K562 (cell line): ENCODE measurements around the gene C3orf85. TPM values are rescaled to one million over a fixed set of nuclear protein-coding genes. Genes with fewer than 3 reads are reported as not detected.

Experiments used
- ATAC-seq: fragments of 200-7000 bp; cut with Tn5 transposase; 3 replicates; pipeline ENCODE4 v1.9.1; 2020; ENCODE audit warnings: moderate library complexity
- BruUV-seq: library from RNA; stranded (reverse); fragments of 400-500 nt; replicated peaks from 2 replicates; lab custom pipeline; 2021; lab: Mats Ljungman, UMichigan
- CTCF ChIA-PET: fragments of 300-600 bp; formaldehyde crosslinking; extraction: SDS; loops from one replicate; lab custom pipeline; 2021; ENCODE audit warnings: low intra/inter-chr PET ratio; lab: Yijun Ruan, JAX
- POLR2A ChIA-PET: fragments of 300-600, 350-650 bp; sonication (Branson Sonifier 250); formaldehyde crosslinking; extraction: SDS; loops from one replicate; lab custom pipeline; 2021; ENCODE audit warnings: antibody characterized with exemption, inconsistent platforms; lab: Yijun Ruan, JAX
- DNase-seq, 4 experiments: peaks; one replicate each; pipeline versions ENCODE4 v3.0.0 to v3.0.0-alpha.2; 2011 to 2018; ENCODE audit warnings: low spot score in 3 of 4, mixed read lengths in 3 of 4; ENCODE audit errors: extremely low read depth in 1 of 4
- FAIRE-seq: peaks from 2 replicates; lab custom pipeline; 2011; peaks lifted over from hg19 to GRCh38; lab: Jason Lieb, UNC
- H2AFZ ChIP-seq: 2 replicates; pipeline ENCODE4 v1.6.0; 2011; ENCODE audit warnings: low read depth, low read length, control low read depth, inconsistent platforms
- H3K27ac ChIP-seq: fragments of 200-600 bp; 3 replicates; pipeline ENCODE4 v1.8.0; 2011; ENCODE audit warnings: low read depth, mild to moderate bottlenecking, control low read depth, inconsistent platforms, low read length, moderate library complexity, mixed read lengths; ENCODE audit errors: extremely low read depth
- H3K27me3 ChIP-seq, 2 experiments: fragments of 300-600 bp in 1 of 2; 2 replicates in 1 of 2; 3 replicates in 1 of 2; pipeline versions ENCODE4 v1.6.0 to v1.8.0; 2011; ENCODE audit warnings: inconsistent platforms in 2 of 2, low read length in 2 of 2, mild to moderate bottlenecking in 1 of 2, mixed read lengths in 1 of 2, moderate library complexity in 1 of 2; ENCODE audit not compliant: control insufficient read depth in 2 of 2, insufficient read depth in 2 of 2
- H3K36me3 ChIP-seq: fragments of 300-600 bp; 3 replicates; pipeline ENCODE4 v1.8.0; 2011; ENCODE audit warnings: mild to moderate bottlenecking, low read length, inconsistent platforms; ENCODE audit not compliant: control insufficient read depth, insufficient read depth
- H3K4me1 ChIP-seq, 2 experiments: fragments of 200-600 bp in 1 of 2; replicated peaks in 1 of 2; 2 replicates in 1 of 2; 3 replicates in 1 of 2; pipeline versions ENCODE4 v1.5.1 to v1.8.0; 2011; ENCODE audit warnings: inconsistent platforms in 2 of 2, low read length in 2 of 2, mild to moderate bottlenecking in 1 of 2, mixed read lengths in 1 of 2, moderate library complexity in 1 of 2; ENCODE audit not compliant: control insufficient read depth in 2 of 2, insufficient read depth in 2 of 2
- H3K4me2 ChIP-seq: 2 replicates; pipeline ENCODE4 v1.6.1; 2011; ENCODE audit warnings: low read length, control low read depth, inconsistent platforms, mixed read lengths; ENCODE audit not compliant: insufficient read depth
- H3K4me3 ChIP-seq: fragments of 200-600 bp; sonication (generic), shearing (Covaris generic); 2 replicates; pipeline ENCODE4 v1.5.1; 2016; ENCODE audit warnings: control low read depth, inconsistent platforms
- H3K79me2 ChIP-seq: fragments of 200-600 bp; 3 replicates; pipeline ENCODE4 v1.8.0; 2011; ENCODE audit warnings: low read length, inconsistent platforms; ENCODE audit not compliant: control insufficient read depth, insufficient read depth
- H3K9ac ChIP-seq, 2 experiments: 2 replicates each; pipeline versions ENCODE4 v1.6.0 to v1.6.1; 2011; ENCODE audit warnings: low read depth in 2 of 2, low read length in 2 of 2, control low read depth in 1 of 2, inconsistent platforms in 1 of 2, mild to moderate bottlenecking in 1 of 2, mixed read lengths in 1 of 2; ENCODE audit not compliant: insufficient read depth in 1 of 2
- H3K9me1 ChIP-seq: one replicate; pipeline ENCODE4 v1.6.0; 2011; ENCODE audit warnings: inconsistent platforms, mild to moderate bottlenecking, low read length, moderate library complexity; ENCODE audit not compliant: control insufficient read depth, insufficient read depth
- H3K9me3 ChIP-seq: replicated peaks from 2 replicates; pipeline ENCODE4 v1.5.1; 2011; ENCODE audit warnings: low read depth, low read length, inconsistent platforms; ENCODE audit not compliant: control insufficient read depth, insufficient read depth
- H4K20me1 ChIP-seq: replicated peaks from 2 replicates; pipeline ENCODE4 v1.6.1; 2011; ENCODE audit warnings: low read length, inconsistent platforms, mixed read lengths; ENCODE audit not compliant: control insufficient read depth, insufficient read depth
- ATF4 ChIP-seq: fragments of 450-650 bp; formaldehyde crosslinking; IDR thresholded peaks from 2 replicates; pipeline ENCODE4 v1.4.0; 2022; ENCODE audit warnings: mild to moderate bottlenecking, moderate library complexity
- BCLAF1 ChIP-seq, 2 experiments: fragments of 450-650 bp in 1 of 2; IDR thresholded peaks; 2 replicates each; pipeline ENCODE4 v1.6.1; 2011 to 2017; ENCODE audit warnings: low read depth in 2 of 2, antibody characterized with exemption in 1 of 2, borderline replicate concordance in 1 of 2, low read length in 1 of 2, mild to moderate bottlenecking in 1 of 2, mixed read lengths in 1 of 2; ENCODE audit not compliant: control insufficient read depth in 1 of 2
- CLOCK ChIP-seq: fragments of 250-450 bp; sonication (Bioruptor Pico); IDR thresholded peaks from 2 replicates; pipeline ENCODE4 v1.4.0; 2020; ENCODE audit warnings: mild to moderate bottlenecking, moderate library complexity, borderline replicate concordance
- ESRRB ChIP-seq: fragments of 250-450 bp; sonication (Bioruptor Pico); IDR thresholded peaks from 2 replicates; pipeline ENCODE4 v1.5.0; 2020; ENCODE audit warnings: mild to moderate bottlenecking, moderate library complexity, borderline replicate concordance
- FOS ChIP-seq: IDR thresholded peaks from 3 replicates; pipeline ENCODE4 v1.6.1; 2011; ENCODE audit not compliant: insufficient read length; ENCODE audit errors: extremely low read depth
- HDAC1 ChIP-seq, 2 experiments: fragments of 450-650 bp; IDR thresholded peaks; 2 replicates each; pipeline ENCODE4 v1.6.1; 2016 to 2017; ENCODE audit warnings: inconsistent platforms in 1 of 2, mild to moderate bottlenecking in 1 of 2, moderate library complexity in 1 of 2
- LARP7 ChIP-seq: fragments of 450-650 bp; IDR thresholded peaks from 2 replicates; pipeline ENCODE4 v1.6.1; 2016
- MCM5 ChIP-seq: fragments of 450-650 bp; IDR thresholded peaks from 2 replicates; pipeline ENCODE4 v1.6.1; 2016; ENCODE audit warnings: low read depth
- RBM22 ChIP-seq: fragments of 200-400 bp; formaldehyde crosslinking; IDR thresholded peaks from 2 replicates; pipeline ENCODE4 v1.6.1; 2018; ENCODE audit warnings: low read length, low read depth; ENCODE audit not compliant: poor library complexity, severe bottlenecking
- TBL1XR1 ChIP-seq, 2 experiments: IDR thresholded peaks; 2 replicates each; pipeline ENCODE4 v1.6.1; 2012; ENCODE audit warnings: improper control_type of control experiment in 2 of 2, low read length in 2 of 2, mild to moderate bottlenecking in 1 of 2
- ZNF263 ChIP-seq: sonication (generic); formaldehyde crosslinking; IDR thresholded peaks from 2 replicates; pipeline ENCODE4 v1.8.0; 2022; ENCODE audit warnings: mild to moderate bottlenecking, missing genetic modification reagents, borderline replicate concordance
- WGBS: fragments of 100-300 bp; shearing (Covaris generic); methylation state at CpG from one replicate; pipeline ENCODE4 v1.1.6; 2016; ENCODE audit warnings: low coverage, mixed read lengths; ENCODE audit not compliant: insufficient coverage; ENCODE audit errors: missing lambda C conversion rate; 5-methylcytosine and 5-hydroxymethylcytosine counted together
- in situ Hi-C: fragments of 300-500 bp; cut with MboI; formaldehyde crosslinking; loops from 4 replicates; pipeline ENCODE4 v1.15.0; 2018; ENCODE audit warnings: inconsistent platforms, mixed read lengths
- intact Hi-C: fragments of 100-400 bp; cut with micrococcal nuclease; formaldehyde crosslinking; loops from 2 replicates; pipeline ENCODE4 v1.14.2; 2022
- polyA plus RNA-seq, 8 experiments: library from polyadenylated mRNA; depleted of rRNA in 4 of 8; stranded (reverse) in 5 of 8; unstranded in 3 of 8; fragments of >200 nt; fragmentation: Nextera tagmentation in 2 of 8; fragmentation: Illumina TruSeq in 1 of 8; extraction: Ambion mirVana in 2 of 8; extraction: Trizol in 1 of 8; gene quantifications; 2 replicates each; pipeline versions ENCODE4 v1.2.1 to v1.2.3, GENCODE V29; 2011 to 2014; ENCODE audit warnings: inconsistent platforms in 1 of 8, missing spikeins in 1 of 8
- total RNA-seq, 7 experiments: library from RNA; depleted of rRNA in 6 of 7; stranded (reverse); fragments of >200 nt in 6 of 7; fragmentation: Illumina TruSeq in 2 of 7; extraction: Trizol in 2 of 7; gene quantifications; 2 replicates each; pipeline versions ENCODE4 v1.2.1 to v1.2.3, GENCODE V29; 2011 to 2021; ENCODE audit warnings: low replicate concordance in 1 of 7
- TF ChIP-seq, protein P1 (sequence below): fragments of 250-450 bp; sonication (Bioruptor Pico); IDR thresholded peaks from 2 replicates; pipeline ENCODE4 v1.8.0; 2021; ENCODE audit warnings: mild to moderate bottlenecking, moderate library complexity
- TF ChIP-seq, protein P2 (sequence below): fragments of 450-650 bp; formaldehyde crosslinking; IDR thresholded peaks from 2 replicates; pipeline ENCODE4 v1.4.0; 2022; ENCODE audit warnings: missing genetic modification characterization

Gene C3orf85
- total and polyA plus RNA-seq, 9 of the 15 experiments (the other 6 are each of a cell fraction or from before 2014, with no cell fraction given): not detected

- H4K20me1 ChIP-seq: no peaks in the 10 kb centered on the region
- in situ Hi-C loops: no loop called here
- 10% methylated on average over 2 of the region's 2 CpGs for WGBS
- no peak overlapping the region for H3K4me2 ChIP-seq
- H3K4me1 ChIP-seq: peaks cover 0 to 5% of the 10 kb centered on the region in 2 experiments; a peak in 2 of 5 replicates
- H3K79me2 ChIP-seq: no peaks in the 10 kb centered on the region
- intact Hi-C loops: no loop called here
- POLR2A ChIA-PET: no interaction called here
- CTCF ChIA-PET: no interaction called here
- no peaks in the 10 kb centered on the region for H3K9me1 ChIP-seq
- DNase-seq (no peak), FAIRE-seq (no peak), ATAC-seq (no peak)
- H3K4me3 ChIP-seq: no peak overlapping the region
- H3K36me3 ChIP-seq: no peaks in the 10 kb centered on the region
- H2AFZ ChIP-seq: no peak overlapping the region
- no peak overlapping the region for H3K27ac ChIP-seq
- BruUV-seq: no TSS peak
- no peaks in the 10 kb centered on the region for H3K9me3 ChIP-seq
- H3K9ac ChIP-seq: no peak overlapping the region
- no peaks in the 10 kb centered on the region for H3K27me3 ChIP-seq
- TF ChIP-seq ATF4 (CRISPR knock-in tag) (no peak), HDAC1 (IDR thresholded peaks at IDR 0.05) (no peak), ZNF263 (no peak), TBL1XR1 (IDR thresholded peaks at IDR 0.05; ENCODE audit: low read length in 2 of 2) (no peak), MCM5 (no peak), RBM22 (no peak), LARP7 (no peak), BCLAF1 (IDR thresholded peaks at IDR 0.05; ENCODE audit: borderline replicate concordance in 1 of 2, control insufficient read depth in 1 of 2, low read depth in 2 of 2, low read length in 1 of 2) (no peak), FOS (no peak), ESRRB (no peak), CLOCK (CRISPR knock-in tag) (no peak)
- TF ChIP-seq, protein P1, sequence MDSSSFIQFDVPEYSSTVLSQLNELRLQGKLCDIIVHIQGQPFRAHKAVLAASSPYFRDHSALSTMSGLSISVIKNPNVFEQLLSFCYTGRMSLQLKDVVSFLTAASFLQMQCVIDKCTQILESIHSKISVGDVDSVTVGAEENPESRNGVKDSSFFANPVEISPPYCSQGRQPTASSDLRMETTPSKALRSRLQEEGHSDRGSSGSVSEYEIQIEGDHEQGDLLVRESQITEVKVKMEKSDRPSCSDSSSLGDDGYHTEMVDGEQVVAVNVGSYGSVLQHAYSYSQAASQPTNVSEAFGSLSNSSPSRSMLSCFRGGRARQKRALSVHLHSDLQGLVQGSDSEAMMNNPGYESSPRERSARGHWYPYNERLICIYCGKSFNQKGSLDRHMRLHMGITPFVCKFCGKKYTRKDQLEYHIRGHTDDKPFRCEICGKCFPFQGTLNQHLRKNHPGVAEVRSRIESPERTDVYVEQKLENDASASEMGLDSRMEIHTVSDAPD (CRISPR knock-in tag): no peak
- TF ChIP-seq, protein P2, sequence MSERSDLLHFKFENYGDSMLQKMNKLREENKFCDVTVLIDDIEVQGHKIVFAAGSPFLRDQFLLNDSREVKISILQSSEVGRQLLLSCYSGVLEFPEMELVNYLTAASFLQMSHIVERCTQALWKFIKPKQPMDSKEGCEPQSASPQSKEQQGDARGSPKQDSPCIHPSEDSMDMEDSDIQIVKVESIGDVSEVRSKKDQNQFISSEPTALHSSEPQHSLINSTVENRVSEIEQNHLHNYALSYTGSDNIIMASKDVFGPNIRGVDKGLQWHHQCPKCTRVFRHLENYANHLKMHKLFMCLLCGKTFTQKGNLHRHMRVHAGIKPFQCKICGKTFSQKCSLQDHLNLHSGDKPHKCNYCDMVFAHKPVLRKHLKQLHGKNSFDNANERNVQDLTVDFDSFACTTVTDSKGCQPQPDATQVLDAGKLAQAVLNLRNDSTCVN (CRISPR knock-in tag): no peak
Observed at GRCh38 chr3:109116031-109116430, 20.5 kb upstream of the C3orf85 start.
